WTC11 (cell line): ENCODE data around the gene NCOA3. TPM values are rescaled to one million over a fixed set of nuclear protein-coding genes. Genes with fewer than 3 reads are reported as not detected.

ENCODE experiments used
- ATAC-seq: fragments of 200-7000 bp; cut with Tn5 transposase; 2 replicates; pipeline ENCODE4 v1.10.0; 2021; ENCODE audit warnings: mild to moderate bottlenecking, moderate library complexity
- CTCF ChIA-PET: fragments of 300-600 bp; sonication (Branson Sonifier 250); formaldehyde crosslinking; loops from one replicate; lab custom pipeline; 2021; ENCODE audit warnings: antibody characterized with exemption; lab: Charles Lee
- POLR2A ChIA-PET: fragments of 350-600 bp; sonication (Branson Sonifier 250); formaldehyde crosslinking; loops from one replicate; lab custom pipeline; 2021; ENCODE audit warnings: antibody characterized with exemption; lab: Charles Lee
- DNase-seq: peaks from one replicate; pipeline ENCODE4 v3.0.0; 2021; ENCODE audit warnings: low spot score
- H3K27ac Mint-ChIP-seq: 2 replicates; pipeline ENCODE4 v1.8.0; 2021; ENCODE audit warnings: mixed read lengths
- H3K27me3 Mint-ChIP-seq: 2 replicates; pipeline ENCODE4 v1.8.0; 2021; ENCODE audit warnings: low read depth, mild to moderate bottlenecking, moderate library complexity, mixed read lengths
- H3K36me3 Mint-ChIP-seq: 2 replicates; pipeline ENCODE4 v1.8.0; 2021; ENCODE audit warnings: mixed read lengths
- H3K4me1 Mint-ChIP-seq: 2 replicates; pipeline ENCODE4 v1.8.0; 2022; ENCODE audit warnings: mixed read lengths
- H3K4me3 Mint-ChIP-seq: 2 replicates; pipeline ENCODE4 v1.8.0; 2021; ENCODE audit warnings: mild to moderate bottlenecking, moderate library complexity, mixed read lengths
- H3K9me3 Mint-ChIP-seq: 2 replicates; pipeline ENCODE4 v1.8.0; 2021; ENCODE audit warnings: mixed read lengths
- ATF2 ChIP-seq: sonication (generic); formaldehyde crosslinking; IDR thresholded peaks from 2 replicates; pipeline ENCODE4 v1.8.1; 2022; ENCODE audit warnings: low read depth, missing genetic modification reagents, borderline replicate concordance
- IRF2 ChIP-seq: sonication (generic); formaldehyde crosslinking; IDR thresholded peaks from 2 replicates; pipeline ENCODE4 v1.8.0; 2022; ENCODE audit warnings: low read depth, missing genetic modification reagents, borderline replicate concordance
- NFYB ChIP-seq: sonication (generic); formaldehyde crosslinking; conservative IDR thresholded peaks from 2 replicates; pipeline ENCODE4 v1.8.0; 2022; ENCODE audit warnings: low read depth, missing genetic modification reagents
- PRRX2 ChIP-seq: fragments of 250-450 bp; sonication (Bioruptor Pico); IDR thresholded peaks from 2 replicates; pipeline ENCODE4 v1.8.0; 2021; ENCODE audit warnings: mild to moderate bottlenecking
- SMAD4 ChIP-seq: sonication (generic); formaldehyde crosslinking; IDR thresholded peaks from 2 replicates; pipeline ENCODE4 v1.8.0; 2022; ENCODE audit warnings: mild to moderate bottlenecking, missing genetic modification reagents
- ZMAT4 ChIP-seq: fragments of 250-450 bp; sonication (Bioruptor Pico); IDR thresholded peaks from 2 replicates; pipeline ENCODE4 v1.9.0; 2021; ENCODE audit warnings: mild to moderate bottlenecking
- ZNF121 ChIP-seq: sonication (generic); formaldehyde crosslinking; IDR thresholded peaks from 2 replicates; pipeline ENCODE4 v1.8.0; 2023; ENCODE audit warnings: missing genetic modification reagents
- ZNF263 ChIP-seq: sonication (generic); formaldehyde crosslinking; IDR thresholded peaks from 2 replicates; pipeline ENCODE4 v1.8.1; 2022; ENCODE audit warnings: low read depth, mild to moderate bottlenecking, moderate library complexity, missing genetic modification reagents
- ZNF396 ChIP-seq: fragments of 250-450 bp; sonication (Bioruptor Pico); IDR thresholded peaks from 2 replicates; pipeline ENCODE4 v1.8.0; 2021; ENCODE audit warnings: mild to moderate bottlenecking, moderate library complexity, borderline replicate concordance
- total RNA-seq: library from RNA; stranded (reverse); gene quantifications from 3 replicates; pipeline ENCODE4 v1.2.3, GENCODE V29; 2021
- TF ChIP-seq, protein P1 (sequence below): sonication (generic); formaldehyde crosslinking; IDR thresholded peaks from 2 replicates; pipeline ENCODE4 v1.8.0; 2022; ENCODE audit warnings: mild to moderate bottlenecking, missing genetic modification reagents
- TF ChIP-seq, protein P2 (sequence below): sonication (generic); formaldehyde crosslinking; IDR thresholded peaks from 2 replicates; pipeline ENCODE4 v1.8.1; 2022; ENCODE audit warnings: mild to moderate bottlenecking, moderate library complexity, missing genetic modification reagents
- TF ChIP-seq, protein P3 (sequence below): fragments of 250-450 bp; sonication (Bioruptor Pico); IDR thresholded peaks from 2 replicates; pipeline ENCODE4 v1.9.0; 2021; ENCODE audit warnings: moderate library complexity, mild to moderate bottlenecking, inconsistent platforms, borderline replicate concordance
- TF ChIP-seq, protein P4 (sequence below): sonication (generic); formaldehyde crosslinking; IDR thresholded peaks from 2 replicates; pipeline ENCODE4 v1.8.0; 2022; ENCODE audit warnings: mild to moderate bottlenecking, missing genetic modification reagents
- TF ChIP-seq, protein P5 (sequence below): sonication (generic); formaldehyde crosslinking; IDR thresholded peaks from 2 replicates; pipeline ENCODE4 v1.8.1; 2022; ENCODE audit warnings: mild to moderate bottlenecking, missing genetic modification reagents, moderate library complexity, borderline replicate concordance

NCOA3 gene
- total RNA-seq, 1 experiment from 2014 or later = 25.2 TPM

DNA sequence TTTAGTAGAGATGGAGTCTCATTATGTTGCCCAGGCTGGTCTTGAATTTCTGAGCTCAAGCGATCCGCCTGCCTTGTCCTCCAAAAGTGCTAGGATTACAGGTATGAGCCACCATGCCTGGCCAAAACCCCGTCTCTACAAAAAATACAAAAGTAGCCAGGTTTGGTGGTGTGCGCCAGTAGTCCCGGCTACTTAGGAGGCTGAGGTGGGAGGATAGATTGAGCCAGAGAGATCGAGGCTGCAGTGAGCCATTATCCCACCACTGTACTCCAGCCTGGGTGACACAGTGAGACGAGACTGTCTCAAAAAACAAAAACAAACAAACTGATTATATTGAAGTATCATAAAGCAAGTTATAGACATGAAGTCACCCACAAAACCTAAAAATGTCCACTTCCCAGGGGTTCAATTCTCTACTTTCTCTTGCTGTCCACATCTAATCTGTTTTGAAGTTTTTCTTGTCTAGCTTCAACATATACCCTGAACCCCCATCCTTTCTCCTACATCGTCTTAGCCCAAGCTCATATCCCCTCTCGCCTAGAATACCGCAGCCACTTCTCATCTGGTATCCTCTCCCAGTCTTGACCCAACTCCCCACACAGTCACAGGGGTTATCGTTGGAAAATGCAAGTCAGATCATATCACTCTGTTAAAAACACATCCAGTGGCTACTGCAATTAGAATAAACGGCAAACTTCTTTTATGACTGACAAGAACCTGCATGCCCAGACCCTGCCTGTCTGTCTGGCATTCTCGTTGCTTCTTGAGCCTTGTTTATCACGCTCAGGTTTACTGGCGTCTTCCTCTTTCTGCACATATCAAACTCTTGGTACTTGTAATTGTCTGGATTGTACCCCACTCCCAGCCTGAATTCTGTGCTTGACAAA lies 20.1 kb upstream of the NCOA3 start:
- no peak overlapping the region for H3K27ac Mint-ChIP-seq
- CTCF ChIA-PET = interaction anchor here (0.8 kb wide), 1 partner anchor 183 kb away, joined by 3 read pairs; no protein-coding TSS in a partner anchor

DNA sequence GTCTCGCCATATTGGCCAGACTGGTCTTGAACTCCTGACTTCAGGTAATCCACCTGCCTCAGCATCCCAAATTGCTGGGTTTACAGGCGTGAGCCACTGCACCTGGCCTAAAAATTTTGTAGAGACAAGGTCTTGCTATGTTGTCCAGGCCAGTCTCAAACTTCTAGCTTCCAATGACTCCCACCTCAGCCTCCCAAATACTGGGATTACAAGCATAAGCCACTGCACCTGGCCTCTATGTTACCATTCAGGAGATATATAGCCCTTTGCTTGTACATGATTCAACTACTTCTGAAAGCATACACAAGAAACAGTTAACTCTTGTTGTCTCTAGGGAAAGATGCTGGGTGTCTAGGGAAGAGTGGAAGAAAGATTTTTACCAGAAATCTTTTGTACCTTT lies 19.0 kb upstream of the NCOA3 start:
- Mint-ChIP-seq H3K36me3 (no peaks in the 10 kb centered on the region), H3K9me3 (no peaks in the 10 kb centered on the region), H3K4me3 (no peak overlapping the region), H3K27me3 (no peaks in the 10 kb centered on the region; the same call in 1 of the 2 replicates), H3K27ac (no peak overlapping the region), H3K4me1 (peaks cover 9% of the 10 kb centered on the region)
- ChIA-PET POLR2A (interaction anchor here (0.6 kb wide), 3 partner anchors 10 to 1136 kb away, joined by 3 to 4 read pairs (median 3); no protein-coding TSS in a partner anchor), CTCF (no interaction called here)
- DNase-seq (no peak), ATAC-seq (no peak)
- TF ChIP-seq ZNF121 (peak; percentile 28; the same call in 1 of the 2 replicates), SMAD4 (CRISPR knock-in tag) (no peak)

More for the DNA sequence above, 20.1 kb upstream of the NCOA3 start:
- POLR2A ChIA-PET = no interaction called here
- ATAC-seq (no peak), DNase-seq (no peak)
- TF ChIP-seq, protein P1, sequence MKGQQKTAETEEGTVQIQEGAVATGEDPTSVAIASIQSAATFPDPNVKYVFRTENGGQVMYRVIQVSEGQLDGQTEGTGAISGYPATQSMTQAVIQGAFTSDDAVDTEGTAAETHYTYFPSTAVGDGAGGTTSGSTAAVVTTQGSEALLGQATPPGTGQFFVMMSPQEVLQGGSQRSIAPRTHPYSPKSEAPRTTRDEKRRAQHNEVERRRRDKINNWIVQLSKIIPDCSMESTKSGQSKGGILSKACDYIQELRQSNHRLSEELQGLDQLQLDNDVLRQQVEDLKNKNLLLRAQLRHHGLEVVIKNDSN (CRISPR knock-in tag) = no peak
- no peak for TF ChIP-seq PRRX2 (CRISPR knock-in tag)
- TF ChIP-seq IRF2 (CRISPR knock-in tag) = no peak
- TF ChIP-seq ZNF263 (CRISPR knock-in tag) = no peak
- TF ChIP-seq ZMAT4 (CRISPR knock-in tag) = no peak
- TF ChIP-seq, protein P2, sequence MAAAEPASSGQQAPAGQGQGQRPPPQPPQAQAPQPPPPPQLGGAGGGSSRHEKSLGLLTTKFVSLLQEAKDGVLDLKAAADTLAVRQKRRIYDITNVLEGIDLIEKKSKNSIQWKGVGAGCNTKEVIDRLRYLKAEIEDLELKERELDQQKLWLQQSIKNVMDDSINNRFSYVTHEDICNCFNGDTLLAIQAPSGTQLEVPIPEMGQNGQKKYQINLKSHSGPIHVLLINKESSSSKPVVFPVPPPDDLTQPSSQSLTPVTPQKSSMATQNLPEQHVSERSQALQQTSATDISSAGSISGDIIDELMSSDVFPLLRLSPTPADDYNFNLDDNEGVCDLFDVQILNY = no peak
- TF ChIP-seq, protein P3, sequence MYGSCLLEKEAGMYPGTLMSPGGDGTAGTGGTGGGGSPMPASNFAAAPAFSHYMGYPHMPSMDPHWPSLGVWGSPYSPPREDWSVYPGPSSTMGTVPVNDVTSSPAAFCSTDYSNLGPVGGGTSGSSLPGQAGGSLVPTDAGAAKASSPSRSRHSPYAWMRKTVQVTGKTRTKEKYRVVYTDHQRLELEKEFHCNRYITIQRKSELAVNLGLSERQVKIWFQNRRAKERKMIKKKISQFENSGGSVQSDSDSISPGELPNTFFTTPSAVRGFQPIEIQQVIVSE = no peak
- no peak for TF ChIP-seq ZNF121
- TF ChIP-seq, protein P4, sequence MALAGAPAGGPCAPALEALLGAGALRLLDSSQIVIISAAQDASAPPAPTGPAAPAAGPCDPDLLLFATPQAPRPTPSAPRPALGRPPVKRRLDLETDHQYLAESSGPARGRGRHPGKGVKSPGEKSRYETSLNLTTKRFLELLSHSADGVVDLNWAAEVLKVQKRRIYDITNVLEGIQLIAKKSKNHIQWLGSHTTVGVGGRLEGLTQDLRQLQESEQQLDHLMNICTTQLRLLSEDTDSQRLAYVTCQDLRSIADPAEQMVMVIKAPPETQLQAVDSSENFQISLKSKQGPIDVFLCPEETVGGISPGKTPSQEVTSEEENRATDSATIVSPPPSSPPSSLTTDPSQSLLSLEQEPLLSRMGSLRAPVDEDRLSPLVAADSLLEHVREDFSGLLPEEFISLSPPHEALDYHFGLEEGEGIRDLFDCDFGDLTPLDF (CRISPR knock-in tag) = no peak
- TF ChIP-seq ZNF396 (CRISPR knock-in tag) = no peak
- Mint-ChIP-seq H3K36me3 (no peaks in the 10 kb centered on the region), H3K4me3 (no peak overlapping the region), H3K9me3 (no peaks in the 10 kb centered on the region), H3K4me1 (no peaks in the 10 kb centered on the region), H3K27me3 (no peaks in the 10 kb centered on the region; the same call in 1 of the 2 replicates)

DNA sequence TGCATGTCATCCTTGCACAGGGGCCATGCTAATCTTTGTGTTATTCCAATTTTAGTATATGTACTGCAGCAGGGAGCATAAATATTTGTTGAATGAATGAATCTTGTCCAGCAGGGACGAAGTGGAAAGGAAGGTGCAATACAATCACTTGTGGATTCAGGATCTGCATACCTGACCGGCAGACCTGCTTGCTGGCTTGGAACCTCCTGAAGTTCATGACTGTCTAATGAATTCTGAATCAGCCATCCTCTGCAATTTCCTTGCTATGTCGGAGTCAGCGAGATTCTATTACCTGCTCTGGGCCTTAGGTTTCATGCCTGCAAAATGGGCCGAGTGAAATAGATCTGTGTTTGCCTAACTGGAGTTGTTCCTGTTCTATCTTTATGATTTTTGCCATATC lies 17.4 kb upstream of the NCOA3 start:
- Mint-ChIP-seq H3K9me3 (no peaks in the 10 kb centered on the region), H3K4me1 (peaks cover 9% of the 10 kb centered on the region), H3K27ac (no peak overlapping the region), H3K4me3 (no peak overlapping the region), H3K27me3 (no peaks in the 10 kb centered on the region; the same call in 1 of the 2 replicates), H3K36me3 (no peaks in the 10 kb centered on the region)
- DNase-seq (no peak), ATAC-seq (no peak)
- ChIA-PET CTCF (no interaction called here), POLR2A (no interaction called here)
- TF ChIP-seq, protein P2 = no peak
- TF ChIP-seq ATF2 (CRISPR knock-in tag) = no peak
- TF ChIP-seq, protein P5, sequence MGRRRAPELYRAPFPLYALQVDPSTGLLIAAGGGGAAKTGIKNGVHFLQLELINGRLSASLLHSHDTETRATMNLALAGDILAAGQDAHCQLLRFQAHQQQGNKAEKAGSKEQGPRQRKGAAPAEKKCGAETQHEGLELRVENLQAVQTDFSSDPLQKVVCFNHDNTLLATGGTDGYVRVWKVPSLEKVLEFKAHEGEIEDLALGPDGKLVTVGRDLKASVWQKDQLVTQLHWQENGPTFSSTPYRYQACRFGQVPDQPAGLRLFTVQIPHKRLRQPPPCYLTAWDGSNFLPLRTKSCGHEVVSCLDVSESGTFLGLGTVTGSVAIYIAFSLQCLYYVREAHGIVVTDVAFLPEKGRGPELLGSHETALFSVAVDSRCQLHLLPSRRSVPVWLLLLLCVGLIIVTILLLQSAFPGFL (CRISPR knock-in tag) = no peak
- TF ChIP-seq NFYB (CRISPR knock-in tag) = no peak
